GM12892 (cell line): Measurements from ENCODE around the gene REM1.

Experiments
- POLR2A ChIP-seq: IDR thresholded peaks from 2 replicates; pipeline ENCODE4 v1.6.1; 2011; ENCODE audit warnings: low read depth, low read length, control low read depth
- POLR2AphosphoS5 ChIP-seq: IDR thresholded peaks from 2 replicates; pipeline ENCODE4 v1.6.1; 2011; ENCODE audit warnings: low read depth, low read length, control low read depth
- TAF1 ChIP-seq: IDR thresholded peaks from 2 replicates; pipeline ENCODE4 v1.6.1; 2011; ENCODE audit warnings: low read depth, mild to moderate bottlenecking, control low read depth, low read length, borderline replicate concordance

DNA sequence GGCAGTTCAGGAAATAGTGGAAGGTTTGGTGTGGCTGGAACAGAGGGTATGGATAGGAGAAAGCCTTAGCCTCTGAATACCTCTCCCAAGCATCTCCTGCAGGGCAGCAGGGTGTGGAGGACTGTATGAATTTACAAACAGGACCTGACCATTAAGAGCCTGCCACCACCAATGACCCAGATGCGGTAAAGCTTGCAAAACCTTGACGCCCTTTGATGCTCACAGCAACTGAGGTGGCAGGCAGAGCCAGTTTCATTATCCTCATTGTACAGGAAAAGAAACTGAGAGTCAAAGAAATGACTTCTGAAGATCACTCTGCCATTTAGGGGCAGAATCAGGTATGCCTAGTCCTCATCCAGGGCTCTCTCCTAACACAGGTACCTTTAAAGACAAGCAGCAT, 41.6 kb downstream of the REM1 start:
- no peak for TF ChIP-seq POLR2AphosphoS5
- no peak for TF ChIP-seq TAF1
- TF ChIP-seq POLR2A, result no peak
